Cardiac muscle cell (in vitro differentiated cells and primary cell): ENCODE results near the gene CEMIP. TPM values are rescaled to one million over a fixed set of nuclear protein-coding genes. Genes with fewer than 3 reads are reported as not detected.
A peak's percentile ranks its signal among the peaks of the same experiment; 100 is the strongest.

Experiments used
- DNase-seq, 2 donors: peaks; one replicate each; pipeline versions ENCODE4 v3.0.0 to v3.0.0-alpha.2; 2010 to 2017; ENCODE audit warnings: low read depth in 1 of 2, low spot score in 1 of 2
- H3K27ac ChIP-seq: fragments of 200-600 bp; sonication (generic); 2 replicates; pipeline ENCODE4 v1.5.1; 2016
- H3K27me3 ChIP-seq: fragments of 200-600 bp; sonication (generic); 2 replicates; pipeline ENCODE4 v1.6.0; 2016; ENCODE audit warnings: control low read depth
- H3K36me3 ChIP-seq: fragments of 200-600 bp; sonication (generic); 2 replicates; pipeline ENCODE4 v1.5.1; 2016; ENCODE audit warnings: control low read depth
- H3K4me1 ChIP-seq: fragments of 200-600 bp; sonication (generic); 2 replicates; pipeline ENCODE4 v1.8.1; 2017; ENCODE audit warnings: low read depth, mild to moderate bottlenecking, mixed run types
- H3K4me3 ChIP-seq: fragments of 200-600 bp; sonication (generic); 2 replicates; pipeline ENCODE4 v1.5.1; 2016; ENCODE audit warnings: mild to moderate bottlenecking
- H3K9me3 ChIP-seq: fragments of 200-600 bp; sonication (generic); 2 replicates; pipeline ENCODE4 v1.5.1; 2017; ENCODE audit warnings: low read depth, mild to moderate bottlenecking, control low read depth
- polyA plus RNA-seq: library from polyadenylated mRNA; unstranded; fragments of >200 nt; fragmentation: Nextera tagmentation; extraction: Ambion mirVana; gene quantifications from 2 replicates; pipeline ENCODE4 v1.2.1, GENCODE V29; 2016
- total RNA-seq: library from RNA; depleted of rRNA; stranded (reverse); fragments of >200 nt; gene quantifications from 2 replicates; pipeline ENCODE4 v1.2.3, GENCODE V29; 2016
- TF ChIP-seq, protein P1 (sequence below): IDR thresholded peaks from 2 replicates; pipeline ENCODE4 v1.5.1; 2012; ENCODE audit warnings: low read depth, mild to moderate bottlenecking, low read length

Gene CEMIP
- total and polyA plus RNA-seq, 2 experiments from 2014 or later: 0.12 to 1.9 TPM

DNA sequence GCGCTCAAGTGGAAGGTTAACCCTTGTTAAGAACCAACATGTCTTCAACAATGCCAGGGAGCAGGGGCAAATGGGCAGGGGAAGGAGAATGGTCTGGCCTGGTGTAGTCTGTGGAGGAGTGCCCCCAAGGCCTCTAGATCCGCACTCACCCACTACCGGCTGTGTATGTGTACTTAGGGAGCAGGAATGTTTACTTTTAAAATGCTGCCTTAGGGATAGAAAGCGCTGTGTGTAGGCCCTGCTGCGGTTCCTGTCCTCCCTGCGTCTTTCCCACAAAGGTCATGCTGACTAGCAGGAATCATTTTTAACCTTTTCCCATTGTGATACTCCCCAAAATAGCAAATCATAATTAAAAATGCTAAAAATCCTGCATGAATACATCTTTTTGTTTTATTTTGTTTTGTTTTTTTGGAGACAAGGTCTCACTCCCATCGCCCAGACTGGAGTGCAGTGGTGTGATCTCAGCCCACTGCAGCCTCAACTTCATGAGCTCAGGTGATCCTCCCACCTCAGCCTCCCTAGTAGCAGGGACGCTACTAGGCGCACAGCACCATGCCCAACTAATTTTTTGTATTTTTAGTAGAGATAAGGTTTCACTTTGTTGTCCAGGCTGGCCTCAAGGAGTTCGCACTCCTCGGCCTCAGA, 35.9 kb upstream of the CEMIP start:
- H3K27ac ChIP-seq: no peak overlapping the region
- H3K9me3 ChIP-seq: no peaks in the 10 kb centered on the region
- no peaks in the 10 kb centered on the region for H3K27me3 ChIP-seq
- no peaks in the 10 kb centered on the region for H3K36me3 ChIP-seq
- no peak overlapping the region for H3K4me3 ChIP-seq
- H3K4me1 ChIP-seq: no peaks in the 10 kb centered on the region
- DNase-seq: no peak
- TF ChIP-seq, protein P1, sequence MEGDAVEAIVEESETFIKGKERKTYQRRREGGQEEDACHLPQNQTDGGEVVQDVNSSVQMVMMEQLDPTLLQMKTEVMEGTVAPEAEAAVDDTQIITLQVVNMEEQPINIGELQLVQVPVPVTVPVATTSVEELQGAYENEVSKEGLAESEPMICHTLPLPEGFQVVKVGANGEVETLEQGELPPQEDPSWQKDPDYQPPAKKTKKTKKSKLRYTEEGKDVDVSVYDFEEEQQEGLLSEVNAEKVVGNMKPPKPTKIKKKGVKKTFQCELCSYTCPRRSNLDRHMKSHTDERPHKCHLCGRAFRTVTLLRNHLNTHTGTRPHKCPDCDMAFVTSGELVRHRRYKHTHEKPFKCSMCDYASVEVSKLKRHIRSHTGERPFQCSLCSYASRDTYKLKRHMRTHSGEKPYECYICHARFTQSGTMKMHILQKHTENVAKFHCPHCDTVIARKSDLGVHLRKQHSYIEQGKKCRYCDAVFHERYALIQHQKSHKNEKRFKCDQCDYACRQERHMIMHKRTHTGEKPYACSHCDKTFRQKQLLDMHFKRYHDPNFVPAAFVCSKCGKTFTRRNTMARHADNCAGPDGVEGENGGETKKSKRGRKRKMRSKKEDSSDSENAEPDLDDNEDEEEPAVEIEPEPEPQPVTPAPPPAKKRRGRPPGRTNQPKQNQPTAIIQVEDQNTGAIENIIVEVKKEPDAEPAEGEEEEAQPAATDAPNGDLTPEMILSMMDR: no peak

DNA sequence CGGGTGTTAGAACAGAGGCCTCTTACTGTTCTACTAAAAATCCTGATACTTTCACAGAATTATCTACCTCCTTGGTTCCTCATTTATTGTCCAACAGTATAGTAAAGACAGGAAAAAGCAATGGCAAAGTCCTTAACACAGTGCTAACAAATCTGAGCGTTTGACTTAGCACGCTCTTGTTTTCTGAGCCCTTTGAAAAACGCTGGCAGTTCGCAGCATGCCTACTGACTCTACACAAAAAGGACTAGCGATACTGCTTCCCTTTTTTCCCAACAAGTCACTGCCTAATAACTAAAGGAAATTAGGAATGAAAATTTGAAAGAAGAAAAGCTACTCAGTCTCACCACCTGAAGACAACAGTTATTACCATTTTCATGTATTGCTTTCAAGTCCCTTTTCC, 34.8 kb upstream of the CEMIP start:
- H3K4me3 ChIP-seq: no peak overlapping the region
- no peaks in the 10 kb centered on the region for H3K27me3 ChIP-seq
- H3K9me3 ChIP-seq: no peaks in the 10 kb centered on the region
- TF ChIP-seq, protein P1: no peak
- H3K4me1 ChIP-seq: no peaks in the 10 kb centered on the region
- no peaks in the 10 kb centered on the region for H3K36me3 ChIP-seq
- no peak overlapping the region for H3K27ac ChIP-seq
- DNase-seq: no peak

DNA sequence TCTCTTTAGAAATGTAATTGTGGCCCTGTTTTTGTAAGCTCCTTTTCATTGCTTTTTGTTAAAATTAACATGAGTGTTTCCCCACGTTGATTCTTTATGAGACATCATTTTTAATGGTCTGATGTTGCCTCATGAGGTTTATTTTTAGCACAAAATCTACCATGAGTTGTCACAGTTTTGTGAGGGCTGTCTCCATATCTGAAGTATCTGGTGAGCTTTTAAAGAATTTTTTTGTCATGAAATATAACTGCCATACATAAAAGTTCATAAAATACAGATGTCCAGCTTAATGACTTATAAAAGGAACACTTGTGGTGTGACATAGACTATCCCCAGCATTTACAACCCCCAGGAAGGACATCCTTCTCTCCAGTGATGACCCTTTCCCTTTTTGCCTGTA, 34.3 kb upstream of the CEMIP start:
- no peaks in the 10 kb centered on the region for H3K9me3 ChIP-seq
- H3K27me3 ChIP-seq: no peaks in the 10 kb centered on the region
- peak in 1 of 2 donors; percentile 26 for DNase-seq
- no peaks in the 10 kb centered on the region for H3K36me3 ChIP-seq
- TF ChIP-seq, protein P1: no peak
- H3K27ac ChIP-seq: no peak overlapping the region
- H3K4me3 ChIP-seq: no peak overlapping the region
- H3K4me1 ChIP-seq: no peaks in the 10 kb centered on the region

DNA sequence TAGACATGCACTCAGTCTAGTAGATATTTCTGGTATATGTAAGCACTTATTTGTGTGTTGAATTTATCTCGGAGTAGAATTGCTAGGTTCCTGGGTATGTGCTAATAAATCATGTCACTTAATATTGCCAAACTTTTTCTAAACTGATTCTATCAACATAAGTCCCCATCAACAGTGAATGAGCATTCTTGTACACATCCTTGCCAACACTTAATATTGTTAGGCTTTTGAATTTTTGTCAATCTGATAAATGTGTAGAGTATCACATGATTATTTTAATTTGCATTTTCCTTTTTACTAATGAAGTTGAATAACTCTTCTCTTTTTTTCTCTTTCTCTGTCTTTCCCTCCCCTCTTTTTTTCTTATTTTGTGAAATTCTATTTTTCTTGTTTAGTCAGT, 33.3 kb upstream of the CEMIP start:
- Histone ChIP-seq H3K27me3 (no peaks in the 10 kb centered on the region), H3K36me3 (no peaks in the 10 kb centered on the region), H3K4me1 (no peaks in the 10 kb centered on the region), H3K4me3 (no peak overlapping the region), H3K27ac (no peak overlapping the region), H3K9me3 (no peaks in the 10 kb centered on the region)
- TF ChIP-seq, protein P1: no peak
- DNase-seq: no peak

DNA sequence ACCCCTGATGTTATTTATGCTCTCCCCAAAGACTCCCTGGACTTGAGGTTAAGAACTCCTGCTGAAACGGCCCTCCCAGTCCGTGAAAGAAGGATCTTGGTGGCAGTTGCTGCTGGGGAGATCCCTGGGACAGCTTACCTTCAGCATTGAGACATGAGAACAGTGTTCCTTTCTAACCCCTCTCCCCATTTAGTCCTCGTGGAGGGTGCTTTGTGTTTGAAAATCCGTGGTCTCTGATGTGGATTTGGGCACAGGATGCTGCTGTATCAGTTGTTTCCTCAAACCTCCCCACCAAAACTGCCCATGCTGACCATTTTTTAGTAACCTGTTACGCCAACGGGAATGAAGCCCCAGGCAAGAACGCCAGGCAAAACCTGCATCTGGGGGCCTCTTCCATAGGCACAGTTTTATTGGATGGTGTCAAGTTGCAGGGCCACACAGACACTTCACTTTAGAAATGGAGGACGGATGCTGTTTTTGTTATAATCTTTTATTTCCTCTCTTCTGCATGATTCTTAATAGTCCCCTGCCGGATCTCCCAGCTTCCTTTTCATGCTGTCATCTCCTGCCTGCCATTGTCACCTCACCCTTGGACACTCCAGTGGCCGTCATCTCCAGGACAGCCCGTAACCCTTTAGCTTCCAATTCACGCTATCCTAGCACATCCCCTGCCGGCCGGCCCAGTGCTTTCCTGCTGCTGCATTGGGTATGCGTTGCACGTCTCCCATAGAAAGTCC, 31.7 kb upstream of the CEMIP start:
- TF ChIP-seq, protein P1: peak; percentile 25
- H3K36me3 ChIP-seq: no peaks in the 10 kb centered on the region
- no peaks in the 10 kb centered on the region for H3K4me1 ChIP-seq
- peak in 1 of 2 donors; percentile 19 for DNase-seq
- no peak overlapping the region for H3K27ac ChIP-seq
- H3K27me3 ChIP-seq: no peaks in the 10 kb centered on the region
- H3K4me3 ChIP-seq: no peak overlapping the region
- H3K9me3 ChIP-seq: no peaks in the 10 kb centered on the region
